ENCODE results near the gene GALR3. TPM values are rescaled to one million over a fixed set of nuclear protein-coding genes. Genes with fewer than 3 reads are reported as not detected.

Gene GALR3
- total RNA-seq, 1 donor from 2014 or later: not detected

- FAIRE-seq (no peak), DNase-seq (ENCODE audit: low read depth) (no peak)
- H2AFZ ChIP-seq (ENCODE audit: low read depth, low read length): no peak overlapping the region
- H3K36me3 Mint-ChIP-seq (ENCODE audit: low read depth, unreplicated experiment): peaks cover 15% of the 10 kb centered on the region
- H3K79me2 ChIP-seq (ENCODE audit: insufficient read depth, low read length): no peaks in the 10 kb centered on the region
- no peaks in the 10 kb centered on the region for H3K4me1 Mint-ChIP-seq (ENCODE audit: low read depth, unreplicated experiment)
- peaks cover 23% of the 10 kb centered on the region for H3K27me3 Mint-ChIP-seq (ENCODE audit: low read depth, unreplicated experiment)
- TF ChIP-seq EZH2 (IDR thresholded peaks at IDR 0.05; ENCODE audit: insufficient read depth, low read length): no peak
- TF ChIP-seq, protein P1, sequence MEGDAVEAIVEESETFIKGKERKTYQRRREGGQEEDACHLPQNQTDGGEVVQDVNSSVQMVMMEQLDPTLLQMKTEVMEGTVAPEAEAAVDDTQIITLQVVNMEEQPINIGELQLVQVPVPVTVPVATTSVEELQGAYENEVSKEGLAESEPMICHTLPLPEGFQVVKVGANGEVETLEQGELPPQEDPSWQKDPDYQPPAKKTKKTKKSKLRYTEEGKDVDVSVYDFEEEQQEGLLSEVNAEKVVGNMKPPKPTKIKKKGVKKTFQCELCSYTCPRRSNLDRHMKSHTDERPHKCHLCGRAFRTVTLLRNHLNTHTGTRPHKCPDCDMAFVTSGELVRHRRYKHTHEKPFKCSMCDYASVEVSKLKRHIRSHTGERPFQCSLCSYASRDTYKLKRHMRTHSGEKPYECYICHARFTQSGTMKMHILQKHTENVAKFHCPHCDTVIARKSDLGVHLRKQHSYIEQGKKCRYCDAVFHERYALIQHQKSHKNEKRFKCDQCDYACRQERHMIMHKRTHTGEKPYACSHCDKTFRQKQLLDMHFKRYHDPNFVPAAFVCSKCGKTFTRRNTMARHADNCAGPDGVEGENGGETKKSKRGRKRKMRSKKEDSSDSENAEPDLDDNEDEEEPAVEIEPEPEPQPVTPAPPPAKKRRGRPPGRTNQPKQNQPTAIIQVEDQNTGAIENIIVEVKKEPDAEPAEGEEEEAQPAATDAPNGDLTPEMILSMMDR (IDR thresholded peaks at IDR 0.05; ENCODE audit: insufficient read depth, low read depth, low read length): no peak
- no peaks in the 10 kb centered on the region for H3K9me3 Mint-ChIP-seq (ENCODE audit: unreplicated experiment)
- no peak overlapping the region for H3K27ac ChIP-seq (ENCODE audit: low read depth, low read length)
- H3K4me2 ChIP-seq (ENCODE audit: low read length): no peak overlapping the region
- no peak overlapping the region for H3K27ac Mint-ChIP-seq (ENCODE audit: unreplicated experiment)
- H3K27me3 ChIP-seq (ENCODE audit: insufficient read depth, low read length): peaks cover 13% of the 10 kb centered on the region
- no peak overlapping the region for H3K9ac ChIP-seq (ENCODE audit: low read length)
- peaks cover 4% of the 10 kb centered on the region for H3K4me1 ChIP-seq (ENCODE audit: insufficient read depth, low read length)
- no peak overlapping the region for H3K4me3 ChIP-seq (ENCODE audit: insufficient read depth, low read depth, low read length)
- H4K20me1 ChIP-seq (ENCODE audit: insufficient read depth, low read length): no peaks in the 10 kb centered on the region
- no peak overlapping the region for H3K4me3 Mint-ChIP-seq (ENCODE audit: unreplicated experiment)
- H3K36me3 ChIP-seq (ENCODE audit: insufficient read depth, low read length): peaks cover 6% of the 10 kb centered on the region
- H3K9me3 ChIP-seq (ENCODE audit: insufficient read depth, low read depth, low read length): no peaks in the 10 kb centered on the region
These were observed 3.9 kb downstream of the GALR3 start for GRCh38 chr22:37827056-37827455.

GRCh38 chr22:37830093-37830842, 7.1 kb downstream of the GALR3 start:
- Mint-ChIP-seq H3K4me1 (ENCODE audit: low read depth, unreplicated experiment) (no peaks in the 10 kb centered on the region), H3K27me3 (ENCODE audit: low read depth, unreplicated experiment) (peaks cover 3% of the 10 kb centered on the region), H3K9me3 (ENCODE audit: unreplicated experiment) (no peaks in the 10 kb centered on the region), H3K27ac (ENCODE audit: unreplicated experiment) (no peak overlapping the region), H3K36me3 (ENCODE audit: low read depth, unreplicated experiment) (peaks cover 17% of the 10 kb centered on the region), H3K4me3 (ENCODE audit: unreplicated experiment) (no peak overlapping the region)
- DNase-seq (ENCODE audit: low read depth) (no peak), FAIRE-seq (no peak)
- H3K9ac ChIP-seq (ENCODE audit: low read length): no peak overlapping the region
- peaks cover 20% of the 10 kb centered on the region for H3K36me3 ChIP-seq (ENCODE audit: insufficient read depth, low read length)
- no peak overlapping the region for H3K4me3 ChIP-seq (ENCODE audit: insufficient read depth, low read depth, low read length)
- H3K79me2 ChIP-seq (ENCODE audit: insufficient read depth, low read length): no peaks in the 10 kb centered on the region
- no peak overlapping the region for H3K4me2 ChIP-seq (ENCODE audit: low read length)
- no peaks in the 10 kb centered on the region for H3K9me3 ChIP-seq (ENCODE audit: insufficient read depth, low read depth, low read length)
- H3K27me3 ChIP-seq (ENCODE audit: insufficient read depth, low read length): no peaks in the 10 kb centered on the region
- no peaks in the 10 kb centered on the region for H3K4me1 ChIP-seq (ENCODE audit: insufficient read depth, low read length)
- H2AFZ ChIP-seq (ENCODE audit: low read depth, low read length): no peak overlapping the region
- H3K27ac ChIP-seq (ENCODE audit: low read depth, low read length): no peak overlapping the region
- H4K20me1 ChIP-seq (ENCODE audit: insufficient read depth, low read length): no peaks in the 10 kb centered on the region
- TF ChIP-seq, protein P1 (IDR thresholded peaks at IDR 0.05; ENCODE audit: insufficient read depth, low read depth, low read length): no peak
- no peak for TF ChIP-seq EZH2 (IDR thresholded peaks at IDR 0.05; ENCODE audit: insufficient read depth, low read length)

- Mint-ChIP-seq H3K27me3 (ENCODE audit: low read depth, unreplicated experiment) (no peaks in the 10 kb centered on the region), H3K4me3 (ENCODE audit: unreplicated experiment) (no peak overlapping the region), H3K9me3 (ENCODE audit: unreplicated experiment) (no peaks in the 10 kb centered on the region), H3K4me1 (ENCODE audit: low read depth, unreplicated experiment) (no peaks in the 10 kb centered on the region), H3K27ac (ENCODE audit: unreplicated experiment) (no peak overlapping the region), H3K36me3 (ENCODE audit: low read depth, unreplicated experiment) (peaks cover 17% of the 10 kb centered on the region)
- no peak for FAIRE-seq
- no peak overlapping the region for H3K27ac ChIP-seq (ENCODE audit: low read depth, low read length)
- H3K27me3 ChIP-seq (ENCODE audit: insufficient read depth, low read length): no peaks in the 10 kb centered on the region
- no peaks in the 10 kb centered on the region for H3K4me1 ChIP-seq (ENCODE audit: insufficient read depth, low read length)
- H3K36me3 ChIP-seq (ENCODE audit: insufficient read depth, low read length): peaks cover 20% of the 10 kb centered on the region
- H2AFZ ChIP-seq (ENCODE audit: low read depth, low read length): no peak overlapping the region
- no peak overlapping the region for H3K9ac ChIP-seq (ENCODE audit: low read length)
- TF ChIP-seq, protein P1 (IDR thresholded peaks at IDR 0.05; ENCODE audit: insufficient read depth, low read depth, low read length): no peak
- TF ChIP-seq EZH2 (IDR thresholded peaks at IDR 0.05; ENCODE audit: insufficient read depth, low read length): no peak
- H3K4me2 ChIP-seq (ENCODE audit: low read length): no peak overlapping the region
- DNase-seq (ENCODE audit: low read depth): no peak
- H3K79me2 ChIP-seq (ENCODE audit: insufficient read depth, low read length): no peaks in the 10 kb centered on the region
- H4K20me1 ChIP-seq (ENCODE audit: insufficient read depth, low read length): no peaks in the 10 kb centered on the region
- no peak overlapping the region for H3K4me3 ChIP-seq (ENCODE audit: insufficient read depth, low read depth, low read length)
- H3K9me3 ChIP-seq (ENCODE audit: insufficient read depth, low read depth, low read length): no peaks in the 10 kb centered on the region
These were observed 8.3 kb downstream of the GALR3 start for GRCh38 chr22:37831472-37831871.

Measured in astrocyte (in vitro differentiated cells and primary cell).